T-cell (primary cell): ENCODE measurements around the gene KIF12. TPM values are rescaled to one million over a fixed set of nuclear protein-coding genes. Genes with fewer than 3 reads are reported as not detected.
A peak's percentile ranks its signal among the peaks of the same experiment; 100 is the strongest.
"Not testable (repeated sequence)": the region's sequence is repeated elsewhere in the genome, so short reads cannot be mapped to it uniquely, and the experiment has no call there.

ENCODE experiments used
- ATAC-seq, 4 experiments: fragments of 200-7000 bp in 3 of 4; fragments of 150-1000 bp in 1 of 4; cut with Tn5 transposase; replicated peaks in 1 of 4; 1 replicate in 3 of 4; 2 replicates in 1 of 4; pipeline ENCODE4 v1.10.0; 2021; ENCODE audit warnings: moderate library complexity in 3 of 4, mild to moderate bottlenecking in 2 of 4, moderate number of reproducible peaks in 1 of 4
- CTCF ChIA-PET, 2 donors: fragments of 300-600 bp; sonication (Branson Sonifier 250); formaldehyde crosslinking; loops; one replicate each; lab custom pipeline; 2022; ENCODE audit warnings: antibody characterized with exemption in 2 of 2; lab: Charles Lee
- POLR2A ChIA-PET, 2 donors: fragments of 300-600 bp; sonication (Branson Sonifier 250); formaldehyde crosslinking; loops; one replicate each; lab custom pipeline; 2022; ENCODE audit warnings: antibody characterized with exemption in 2 of 2; lab: Charles Lee
- DNase-seq, 35 experiments: peaks; one replicate each; pipeline versions ENCODE4 v3.0.0 to v3.0.0-alpha.2; 2013 to 2023
- H3K27ac ChIP-seq: one replicate; pipeline ENCODE4 v1.5.1; 2013; ENCODE audit warnings: low read length
- H3K27me3 ChIP-seq, 2 experiments: replicated peaks in 1 of 2; 1 replicate in 1 of 2; 2 replicates in 1 of 2; pipeline versions ENCODE4 v1.6.1 to v1.7.0; 2013; ENCODE audit warnings: low read length in 1 of 2, mixed read lengths in 1 of 2; ENCODE audit not compliant: control insufficient read depth in 2 of 2, insufficient read depth in 2 of 2; ENCODE audit errors: extremely low read depth in 1 of 2
- H3K36me3 ChIP-seq, 2 donors: 1 replicate in 1 of 2; 2 replicates in 1 of 2; pipeline versions ENCODE4 v1.6.1 to v1.7.0; 2013; ENCODE audit warnings: low read length in 1 of 2; ENCODE audit not compliant: control insufficient read depth in 2 of 2, insufficient read depth in 1 of 2; ENCODE audit errors: extremely low read depth in 1 of 2
- H3K4me1 ChIP-seq, 2 experiments: 1 replicate in 1 of 2; 2 replicates in 1 of 2; pipeline versions ENCODE4 v1.6.1 to v1.7.0; 2013; ENCODE audit warnings: low read length in 2 of 2, mixed read lengths in 1 of 2; ENCODE audit not compliant: insufficient read depth in 2 of 2, control insufficient read depth in 1 of 2; ENCODE audit errors: extremely low read depth in 1 of 2
- H3K4me3 ChIP-seq, 2 donors: 1 replicate in 1 of 2; 2 replicates in 1 of 2; pipeline versions ENCODE4 v1.5.1 to v1.7.0; 2013; ENCODE audit warnings: mild to moderate bottlenecking in 2 of 2, low read length in 1 of 2, moderate library complexity in 1 of 2; ENCODE audit not compliant: control insufficient read depth in 1 of 2; ENCODE audit errors: extremely low read depth in 1 of 2
- H3K9me3 ChIP-seq: 2 replicates; pipeline ENCODE4 v1.7.0; 2013
- H3K27ac Mint-ChIP-seq, 2 donors: one replicate each; pipeline ENCODE4 v1.8.0; 2020 to 2021; ENCODE audit warnings: mild to moderate bottlenecking in 2 of 2, mixed read lengths in 2 of 2
- H3K27me3 Mint-ChIP-seq, 2 donors: one replicate each; pipeline ENCODE4 v1.8.0; 2021 to 2022; ENCODE audit warnings: mixed read lengths in 2 of 2
- H3K36me3 Mint-ChIP-seq: one replicate; pipeline ENCODE4 v1.8.0; 2021; ENCODE audit warnings: mixed read lengths
- H3K4me1 Mint-ChIP-seq, 3 donors: one replicate each; pipeline ENCODE4 v1.8.0; 2020 to 2022; ENCODE audit warnings: mixed read lengths in 3 of 3, mild to moderate bottlenecking in 1 of 3
- H3K4me3 Mint-ChIP-seq, 3 donors: one replicate each; pipeline ENCODE4 v1.8.0; 2020 to 2022; ENCODE audit warnings: mild to moderate bottlenecking in 3 of 3, mixed read lengths in 3 of 3, moderate library complexity in 3 of 3
- H3K9me3 Mint-ChIP-seq, 3 donors: one replicate each; pipeline ENCODE4 v1.8.0; 2020 to 2022; ENCODE audit warnings: mixed read lengths in 3 of 3
- WGBS: methylation state at CpG from one replicate; pipeline ENCODE4 v1.1.5; 2013; ENCODE audit warnings: missing lambda C conversion rate; ENCODE audit not compliant: insufficient coverage; 5-methylcytosine and 5-hydroxymethylcytosine counted together
- total RNA-seq, 35 experiments: library from RNA in 6 of 35; stranded (reverse) in 6 of 35; fragments of 120-200 nt in 1 of 35; gene quantifications; one replicate each; pipeline versions ENCODE4 v1.2.1 to v1.2.4 and lab custom pipeline; 2013 to 2026

KIF12 gene
- total RNA-seq, 5 donors from 2014 or later (not counting 1 experiment from before 2014, with no cell fraction given) = 0.10 TPM; not detected in 4

DNA sequence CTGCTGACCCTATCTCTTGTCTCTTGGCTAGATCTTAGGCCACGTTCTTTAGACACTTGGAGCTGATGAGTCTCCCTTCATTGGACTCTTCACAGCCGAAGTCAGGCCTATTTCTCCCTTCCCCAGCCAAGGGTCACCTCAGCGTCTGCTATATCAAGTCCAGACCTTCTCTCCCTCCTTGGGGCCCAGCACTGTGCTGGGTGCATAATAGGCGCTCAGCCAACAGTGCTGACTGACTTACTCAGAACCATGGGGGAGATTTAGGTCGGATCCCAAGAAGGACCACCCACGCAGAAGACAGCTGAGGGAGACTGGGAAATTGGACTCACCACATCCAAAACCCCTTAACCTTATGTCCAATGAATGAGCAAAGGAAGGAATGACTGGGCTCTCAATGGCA, 15.4 kb downstream of the KIF12 start:
- H3K9me3 Mint-ChIP-seq = no peaks in the 10 kb centered on the region
- ChIA-PET CTCF (interaction anchor here (0.6 to 2.2 kb wide), 8 partner anchors 11 to 548 kb away, joined by 3 to 8 read pairs (median 3); no protein-coding TSS in a partner anchor), POLR2A (no interaction called here)
- H3K4me1 Mint-ChIP-seq = peaks cover 0 to 2% (median 0%) of the 10 kb centered on the region in 3 donors
- H3K27ac Mint-ChIP-seq = no peak overlapping the region
- H3K36me3 Mint-ChIP-seq = no peaks in the 10 kb centered on the region
- no peak for ATAC-seq
- H3K9me3 ChIP-seq = no peaks in the 10 kb centered on the region
- 50% methylated on average over 1 of the region's 6 CpGs for WGBS
- H3K27ac ChIP-seq = no peak overlapping the region
- no peak for DNase-seq
- peaks cover 3% of the 10 kb centered on the region in 2 donors for H3K27me3 Mint-ChIP-seq
- no peaks in the 10 kb centered on the region for H3K36me3 ChIP-seq
- H3K27me3 ChIP-seq = peaks cover 0 to 17% of the 10 kb centered on the region in 2 experiments
- H3K4me1 ChIP-seq = peaks cover 0 to 4% of the 10 kb centered on the region in 2 experiments
- no peak overlapping the region for H3K4me3 ChIP-seq
- no peak overlapping the region for H3K4me3 Mint-ChIP-seq

GRCh38 chr9:114082763-114083412, 16.2 kb downstream of the KIF12 start:
- H3K27ac Mint-ChIP-seq, DNase-seq, H3K4me1 Mint-ChIP-seq, H3K36me3 ChIP-seq, H3K9me3 ChIP-seq, H3K27ac ChIP-seq, H3K4me3 Mint-ChIP-seq, H3K4me1 ChIP-seq, ATAC-seq, H3K36me3 Mint-ChIP-seq, H3K9me3 Mint-ChIP-seq, H3K27me3 Mint-ChIP-seq, POLR2A ChIA-PET, H3K4me3 ChIP-seq: not testable (repeated sequence)
- 83% methylated on average over 2 of the region's 13 CpGs for WGBS
- CTCF ChIA-PET = interaction anchor here (0.5 to 2.2 kb wide), 11 partner anchors 8 to 1704 kb away, joined by 3 to 8 read pairs (median 3); no protein-coding TSS in a partner anchor
- peaks cover 0 to 19% of the 10 kb centered on the region in 2 experiments for H3K27me3 ChIP-seq

GRCh38 chr9:114082017-114082762, 16.9 kb downstream of the KIF12 start:
- CTCF ChIA-PET = interaction anchor here (0.5 to 2.2 kb wide), 7 partner anchors 9 to 1704 kb away, joined by 3 to 8 read pairs (median 3); no protein-coding TSS in a partner anchor
- Histone ChIP-seq H3K4me1 (peaks cover 0 to 4% of the 10 kb centered on the region in 2 experiments), H3K27ac (no peak overlapping the region), H3K36me3 (no peaks in the 10 kb centered on the region), H3K4me3 (no peak overlapping the region), H3K9me3 (no peaks in the 10 kb centered on the region), H3K27me3 (peaks cover 0 to 26% of the 10 kb centered on the region in 2 experiments)
- ATAC-seq = peak; percentile 58 to 78 (median 62)
- Mint-ChIP-seq H3K4me1 (peaks cover 0 to 2% (median 0%) of the 10 kb centered on the region in 3 donors), H3K36me3 (no peaks in the 10 kb centered on the region), H3K4me3 (no peak overlapping the region), H3K9me3 (no peaks in the 10 kb centered on the region), H3K27ac (no peak overlapping the region), H3K27me3 (peaks cover 2 to 4% of the 10 kb centered on the region in 2 donors)
- POLR2A ChIA-PET = no interaction called here
- 42% methylated on average over 5 of the region's 10 CpGs for WGBS
- peak; percentile 26 to 84 (median 67) for DNase-seq

GRCh38 chr9:114081441-114082016, 17.6 kb downstream of the KIF12 start:
- CTCF ChIA-PET = no interaction called here
- WGBS = 88% methylated on average over 5 of the region's 6 CpGs
- no peaks in the 10 kb centered on the region for H3K9me3 Mint-ChIP-seq

GRCh38 chr9:114080773-114081440, 18.2 kb downstream of the KIF12 start:
- no peaks in the 10 kb centered on the region for H3K36me3 Mint-ChIP-seq
- no peak overlapping the region for H3K27ac Mint-ChIP-seq
- ChIA-PET POLR2A (no interaction called here), CTCF (interaction anchor here in 1 of 2 donors (1.0 kb wide), 1 partner anchor 210 kb away, joined by 3 read pairs; no protein-coding TSS in a partner anchor)
- no peak overlapping the region for H3K27ac ChIP-seq
- H3K9me3 Mint-ChIP-seq = no peaks in the 10 kb centered on the region
- peaks cover 0 to 2% (median 0%) of the 10 kb centered on the region in 3 donors for H3K4me1 Mint-ChIP-seq
- H3K4me3 ChIP-seq = no peak overlapping the region
- H3K36me3 ChIP-seq = no peaks in the 10 kb centered on the region
- no peaks in the 10 kb centered on the region for H3K9me3 ChIP-seq
- WGBS = 78% methylated on average over 4 of the region's 7 CpGs
- peaks cover 0 to 4% of the 10 kb centered on the region in 2 experiments for H3K4me1 ChIP-seq
- ATAC-seq = no peak
- peaks cover 12 to 13% of the 10 kb centered on the region in 2 donors for H3K27me3 Mint-ChIP-seq
- no peak overlapping the region for H3K4me3 Mint-ChIP-seq
- peaks cover 0 to 35% of the 10 kb centered on the region in 2 experiments for H3K27me3 ChIP-seq
- DNase-seq = no peak

More at GRCh38 chr9:114081441-114082016, 17.6 kb downstream of the KIF12 start:
- Histone ChIP-seq H3K4me1 (peaks cover 0 to 4% of the 10 kb centered on the region in 2 experiments), H3K9me3 (no peaks in the 10 kb centered on the region), H3K27ac (no peak overlapping the region), H3K27me3 (peaks cover 0 to 32% of the 10 kb centered on the region in 2 experiments), H3K36me3 (no peaks in the 10 kb centered on the region), H3K4me3 (no peak overlapping the region)
- peaks cover 8 to 9% of the 10 kb centered on the region in 2 donors for H3K27me3 Mint-ChIP-seq
- no peak for ATAC-seq
- no peak overlapping the region for H3K27ac Mint-ChIP-seq
- H3K4me3 Mint-ChIP-seq = no peak overlapping the region
- peak in 2 of 35 experiments; percentile 2 to 14 for DNase-seq
- POLR2A ChIA-PET = no interaction called here
- no peaks in the 10 kb centered on the region for H3K36me3 Mint-ChIP-seq
- H3K4me1 Mint-ChIP-seq = peaks cover 0 to 2% (median 0%) of the 10 kb centered on the region in 3 donors
